NCI-H82 treated with DMSO at 0.1 percent for 48 hours (cell line): Measurements from ENCODE around the gene ABCC1.
"Not testable (repeated sequence)": the region's sequence is repeated elsewhere in the genome, so short reads cannot be mapped to it uniquely, and the experiment has no call there.

Experiments
- DNase-seq: peaks from one replicate; lab custom pipeline; 2025; ENCODE audit not compliant: unreplicated experiment; lab: John Stamatoyannopoulos, UW

The ABCC1 gene

DNA sequence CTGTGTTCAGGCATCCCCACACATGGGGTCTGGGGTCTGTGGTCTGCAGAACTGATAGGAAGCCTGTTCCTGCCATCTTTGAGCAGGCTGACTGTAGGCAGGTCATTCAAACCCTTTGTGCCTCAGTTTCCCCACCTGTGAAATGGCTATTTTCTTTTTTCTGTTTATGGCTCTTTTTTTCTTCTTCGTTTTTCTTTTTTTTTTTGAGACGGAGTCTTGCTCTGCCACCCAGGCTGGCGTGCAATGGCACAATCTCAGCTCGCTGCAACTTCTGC, 201.4 kb downstream of the ABCC1 start:
- no peak for DNase-seq

DNA sequence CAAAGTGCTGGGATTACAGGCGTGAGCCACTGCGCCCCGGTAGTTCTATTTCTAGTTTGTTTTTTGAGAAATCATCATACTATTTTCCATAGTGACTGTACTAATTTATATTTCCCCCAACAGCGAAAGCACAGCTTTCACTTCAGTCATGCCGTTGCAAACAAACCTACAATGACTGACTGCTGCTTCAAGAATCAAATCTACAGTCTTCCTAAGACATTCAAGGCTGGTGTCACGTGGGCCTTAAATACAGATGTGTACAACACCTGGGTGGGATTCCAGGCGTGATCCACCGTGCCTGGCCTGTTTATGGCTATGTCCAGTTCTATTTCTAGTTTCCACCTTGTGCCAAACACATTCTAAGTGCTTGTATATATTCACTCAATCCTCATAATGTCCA, 201.9 kb downstream of the ABCC1 start:
- no peak for DNase-seq

DNA sequence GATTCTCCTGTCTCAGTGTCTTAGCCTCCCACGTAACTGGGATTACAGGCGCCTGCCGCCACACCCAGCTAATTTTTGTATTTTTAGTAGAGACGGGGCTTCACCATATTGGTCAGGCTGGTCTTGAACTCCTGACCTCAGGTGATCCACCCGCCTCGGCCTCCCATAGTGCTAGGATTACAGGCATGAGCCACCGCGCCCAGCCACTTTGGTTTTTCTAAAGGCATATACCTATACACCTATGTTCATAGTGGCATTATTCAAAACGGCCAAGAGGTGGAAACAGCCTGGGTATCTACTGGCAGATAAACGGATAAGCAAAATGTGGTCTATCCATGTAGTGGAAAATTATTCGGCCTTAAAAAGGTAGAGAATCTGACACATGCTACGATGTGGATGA, 203.6 kb downstream of the ABCC1 start:
- not testable (repeated sequence) for DNase-seq

DNA sequence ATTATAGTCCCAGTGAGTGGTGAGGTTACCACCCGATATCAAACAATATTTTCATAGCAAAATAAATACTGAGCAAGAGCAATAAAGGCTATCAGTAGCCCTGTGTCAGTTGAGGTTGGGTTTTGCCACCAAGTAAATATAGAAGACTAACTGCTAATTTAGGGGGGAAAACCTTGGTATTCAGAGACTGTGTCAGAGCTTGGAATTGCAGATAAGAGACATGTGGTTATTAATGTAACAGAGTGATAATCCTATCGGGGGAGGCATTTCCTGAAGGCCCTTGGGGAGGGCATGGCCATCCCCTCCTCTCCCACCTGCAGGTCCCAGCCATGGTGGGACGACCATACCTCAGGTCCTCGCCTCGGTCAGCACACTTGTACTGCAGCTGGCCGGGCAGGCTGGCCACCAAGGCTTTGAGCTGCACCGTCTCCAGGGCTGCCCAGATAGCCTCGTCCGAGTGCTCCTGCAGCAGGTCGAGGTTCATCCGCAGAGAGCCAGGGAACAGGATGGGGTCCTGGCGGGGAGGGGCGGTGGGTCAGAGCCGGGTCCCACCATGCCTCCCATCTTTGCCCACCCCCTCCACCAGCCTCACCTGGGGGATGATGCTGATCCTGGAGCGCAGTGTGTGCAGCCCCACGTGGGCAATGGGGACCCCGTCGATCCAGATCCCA, 205.0 kb downstream of the ABCC1 start:
- no peak for DNase-seq

DNA sequence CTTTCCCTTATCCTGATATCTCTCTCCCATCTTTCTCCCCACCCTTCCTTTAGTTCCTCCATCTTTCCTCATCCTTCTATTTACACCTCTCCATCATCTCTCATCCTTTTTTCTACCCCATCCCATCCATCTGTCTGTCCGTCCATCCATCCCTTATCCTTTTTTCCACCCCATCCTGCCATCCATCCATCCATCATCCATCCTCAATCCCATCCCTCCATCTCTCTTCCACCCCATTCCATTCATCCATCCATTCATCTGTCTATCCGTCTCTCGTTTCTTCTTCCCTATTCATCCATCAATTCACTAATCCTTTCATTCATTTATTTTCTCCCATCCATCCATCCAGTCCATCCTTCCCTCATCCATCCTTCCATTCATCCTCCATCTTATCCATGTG, 205.8 kb downstream of the ABCC1 start:
- no peak for DNase-seq

- no peak for DNase-seq
Measured at GRCh38 chr16:16157166-16157565, 207.8 kb downstream of the ABCC1 start.

DNA sequence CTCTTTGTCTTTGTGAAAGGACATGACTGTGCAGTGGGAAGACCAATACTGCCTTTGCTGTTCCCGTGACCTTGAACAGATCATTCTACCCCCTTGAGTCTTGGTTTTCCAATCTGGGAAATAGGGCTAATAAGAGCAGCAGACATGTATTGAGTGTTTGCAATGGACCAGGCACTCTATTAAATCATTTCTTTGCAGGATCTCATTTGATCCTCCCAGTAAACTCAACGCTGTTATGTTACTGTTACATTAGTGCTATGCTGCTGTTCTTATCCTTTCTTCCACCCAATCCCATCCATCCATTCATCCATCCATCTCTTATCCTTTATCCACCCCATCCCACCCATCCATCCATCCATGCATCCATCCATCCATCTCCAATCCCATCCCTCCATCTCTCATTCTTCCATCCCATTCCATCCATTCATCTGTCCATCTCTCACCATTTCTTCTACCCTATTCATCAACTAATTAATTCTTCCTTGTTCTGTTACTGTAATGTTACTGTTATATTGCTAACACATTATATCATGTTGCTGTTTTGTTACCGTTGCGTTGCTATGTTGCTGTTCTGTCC, 208.8 kb downstream of the ABCC1 start:
- DNase-seq = no peak

DNA sequence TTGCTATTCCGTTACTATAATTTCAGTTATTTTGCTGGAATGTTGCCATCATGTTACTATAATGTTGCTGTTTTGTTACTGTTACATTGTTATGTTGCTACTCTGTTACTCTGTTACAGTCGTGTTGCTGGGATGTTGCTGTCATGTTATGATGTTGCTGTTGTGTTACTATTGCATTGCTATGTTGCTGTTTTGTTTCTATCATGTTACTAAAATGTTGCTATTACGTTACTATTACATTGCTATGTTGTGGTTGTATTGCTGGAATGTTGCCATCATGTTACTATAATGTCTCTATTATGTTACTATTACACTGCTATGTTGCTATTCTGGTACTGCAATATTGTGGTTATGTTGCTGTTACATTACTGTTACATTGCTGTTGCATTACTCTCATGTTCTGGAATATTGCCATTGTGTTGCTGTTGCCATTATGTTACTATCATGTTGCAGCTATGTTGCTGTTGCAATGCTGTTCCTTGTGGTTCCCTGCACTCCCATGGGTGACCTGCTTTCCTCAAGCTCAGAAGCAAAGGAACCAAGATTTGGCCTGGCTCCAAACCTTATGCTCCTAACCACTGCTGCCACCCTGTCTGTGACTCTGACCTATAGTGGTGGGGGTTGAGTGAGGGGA, 209.4 kb downstream of the ABCC1 start:
- DNase-seq = no peak

DNA sequence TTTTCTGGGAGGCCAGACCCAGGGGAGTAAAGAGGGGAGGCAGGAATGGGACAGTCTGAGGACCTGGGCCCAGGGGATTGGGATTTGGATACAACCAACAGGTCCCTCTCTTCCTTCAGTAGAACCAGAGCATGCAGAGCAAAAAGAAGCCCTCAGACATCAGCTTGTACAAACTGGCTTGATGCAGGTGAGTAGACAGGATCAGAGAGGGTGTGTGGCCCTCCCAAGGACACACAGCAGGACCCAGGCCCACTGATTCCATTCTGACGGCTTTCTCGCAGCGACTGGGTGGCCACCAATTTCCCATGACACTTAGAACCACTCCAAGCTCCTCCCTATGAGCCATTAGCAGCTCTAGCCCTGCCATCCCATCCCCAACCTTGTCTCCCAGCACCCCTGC, 210.2 kb downstream of the ABCC1 start:
- DNase-seq = no peak

- DNase-seq = no peak
Measured at GRCh38 chr16:16161319-16161718, 211.9 kb downstream of the ABCC1 start.

GRCh38 chr16:16161840-16162239, 212.4 kb downstream of the ABCC1 start:
- DNase-seq = not testable (repeated sequence)

DNA sequence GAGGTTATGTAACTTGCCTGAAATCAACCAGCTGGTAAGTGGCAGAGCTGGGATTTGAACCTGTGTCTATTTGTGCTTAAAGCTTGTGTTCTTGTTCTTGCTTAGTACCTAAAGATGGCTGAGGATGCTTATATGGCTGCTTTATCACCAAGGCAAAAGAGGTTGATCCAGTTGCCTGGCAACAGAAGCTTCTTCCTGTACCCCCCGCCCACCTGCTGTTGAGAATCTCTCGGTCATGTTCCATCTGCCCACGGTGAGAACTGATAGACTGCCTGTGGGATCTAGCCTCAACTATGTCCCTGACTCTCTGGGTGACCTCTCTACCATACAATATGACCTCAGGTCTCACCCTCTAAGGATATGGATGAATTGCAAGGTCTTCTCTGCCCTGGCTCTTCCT, 213.2 kb downstream of the ABCC1 start:
- DNase-seq = no peak

- DNase-seq = no peak
Measured at GRCh38 chr16:16163109-16163508, 213.7 kb downstream of the ABCC1 start.

DNA sequence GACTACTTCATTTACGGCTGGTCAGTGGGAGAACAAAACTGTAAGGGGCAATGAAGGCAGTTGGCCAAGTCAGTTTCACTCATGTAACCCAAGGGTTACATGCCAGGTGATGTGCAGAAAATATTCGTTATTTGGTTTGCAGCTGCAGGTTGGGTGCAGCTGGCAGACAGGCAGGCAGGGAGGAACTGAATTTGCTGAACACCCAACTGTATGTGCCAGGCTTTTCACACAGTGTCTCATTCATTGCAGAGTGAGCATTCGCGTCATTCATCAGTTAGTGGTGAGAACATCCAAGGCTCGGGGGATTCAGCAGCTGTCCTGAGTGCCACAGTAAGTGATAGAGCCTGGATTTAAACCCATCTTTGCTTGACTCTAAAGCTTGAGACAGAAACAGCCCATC, 214.2 kb downstream of the ABCC1 start:
- no peak for DNase-seq

DNA sequence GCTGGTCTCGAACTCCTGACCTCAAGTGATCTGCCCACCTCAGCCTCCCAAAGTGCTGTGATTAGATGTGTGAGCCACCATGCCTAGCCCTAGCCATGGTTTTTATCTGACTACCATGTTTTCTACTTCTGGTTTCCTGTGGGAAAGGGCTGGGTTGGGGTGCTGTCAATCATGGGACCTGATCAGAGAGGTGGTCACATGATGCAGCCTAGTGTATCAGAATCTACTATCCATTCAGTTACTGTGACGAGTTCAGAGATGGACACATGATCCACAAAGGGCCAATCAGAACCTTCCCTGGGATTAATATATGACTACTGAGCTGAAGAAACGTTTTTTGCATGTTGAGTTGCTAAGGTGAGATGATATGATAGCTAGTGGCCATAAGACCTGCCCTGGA, 214.8 kb downstream of the ABCC1 start:
- DNase-seq = no peak

GRCh38 chr16:16166085-16166484, 216.7 kb downstream of the ABCC1 start:
- no peak for DNase-seq

- no peak for DNase-seq
Measured at GRCh38 chr16:16166949-16167348, 217.5 kb downstream of the ABCC1 start.

DNA sequence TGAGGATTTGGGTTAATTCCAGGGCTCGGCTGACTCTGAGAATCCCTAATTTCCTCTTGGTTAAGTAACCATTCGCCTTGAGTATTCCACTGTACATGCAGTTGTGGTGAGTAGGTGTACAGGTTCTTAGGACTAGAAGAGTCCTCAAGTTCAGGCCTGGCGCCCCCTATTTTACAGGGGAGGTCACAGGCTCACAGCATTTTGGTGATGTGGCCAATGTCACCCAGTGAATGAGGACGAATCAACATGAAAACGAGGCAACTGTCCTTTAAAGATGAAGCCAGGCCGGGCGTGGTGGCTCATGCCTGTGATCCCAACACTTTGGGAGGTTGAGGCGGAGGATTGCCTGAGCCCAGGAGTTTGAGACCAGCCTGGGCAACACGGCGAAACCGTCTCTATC, 218.5 kb downstream of the ABCC1 start:
- no peak for DNase-seq

DNA sequence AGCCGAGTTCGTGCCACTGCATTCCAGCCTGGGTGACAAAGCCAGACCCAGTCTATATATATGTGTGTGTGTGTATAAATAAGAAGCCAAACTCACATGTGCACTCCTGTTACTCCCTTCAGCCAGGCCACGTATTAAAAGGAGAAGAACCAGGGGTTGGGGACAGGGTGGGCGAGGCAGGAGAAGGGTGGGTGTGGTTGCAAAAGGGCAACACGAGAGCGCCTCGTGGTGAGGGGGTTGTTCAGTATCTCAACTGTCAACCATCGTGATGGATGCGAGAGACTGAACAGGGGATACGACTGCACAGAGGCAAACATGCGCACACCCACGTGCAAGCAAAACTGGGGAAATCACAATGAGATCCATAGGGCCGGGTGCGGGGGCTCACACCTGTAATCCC, 219.0 kb downstream of the ABCC1 start:
- DNase-seq = no peak

DNA sequence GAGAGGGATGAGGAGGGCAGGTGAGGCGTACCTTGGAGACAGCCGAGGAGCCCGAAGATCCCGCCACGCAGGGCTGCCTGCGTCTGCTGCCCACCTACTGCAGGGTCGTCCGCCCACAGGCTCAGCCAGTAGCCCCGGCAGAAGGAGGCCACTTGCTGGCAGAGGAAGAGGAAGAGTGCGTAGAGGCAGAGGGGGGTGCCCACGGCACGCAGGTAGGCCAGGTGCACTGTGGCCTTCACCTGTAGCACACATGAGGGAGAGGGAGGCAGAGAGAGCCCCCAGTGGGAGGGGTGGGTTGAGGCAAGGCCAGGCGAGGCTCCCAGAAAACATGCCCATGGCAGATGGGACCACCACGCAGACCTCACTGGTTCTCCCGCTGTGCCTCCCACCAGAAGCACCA, 220.2 kb downstream of the ABCC1 start:
- DNase-seq = no peak

GRCh38 chr16:16171332-16171919, 222.0 kb downstream of the ABCC1 start:
- no peak for DNase-seq

- no peak for DNase-seq
Measured at GRCh38 chr16:16172991-16173390, 223.6 kb downstream of the ABCC1 start.

DNA sequence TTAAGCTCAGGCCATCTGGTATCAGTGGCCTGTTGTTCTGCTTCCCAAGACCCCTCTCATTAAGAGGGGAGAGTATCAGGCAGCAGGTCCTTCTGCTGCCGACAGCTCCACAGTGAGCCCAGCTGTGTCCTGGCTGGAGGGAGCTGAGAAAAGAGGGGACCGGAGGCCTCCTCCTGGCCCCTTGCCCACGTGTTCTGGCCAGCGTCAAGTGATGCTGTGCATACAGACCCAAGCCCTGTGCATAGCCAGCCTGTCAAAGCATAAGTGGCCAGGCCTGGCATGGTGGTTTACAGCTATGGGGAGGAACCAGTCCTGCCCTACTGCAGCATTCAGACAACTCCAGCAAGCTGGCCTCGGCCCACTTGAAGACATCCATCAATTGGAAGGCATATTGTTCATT, 225.9 kb downstream of the ABCC1 start:
- DNase-seq = no peak
